Cardiac muscle cell (in vitro differentiated cells and primary cell): ENCODE data around the gene COL23A1. TPM values are rescaled to one million over a fixed set of nuclear protein-coding genes. Genes with fewer than 3 reads are reported as not detected.
A peak's percentile ranks its signal among the peaks of the same experiment; 100 is the strongest.

Source experiments
- DNase-seq, 2 donors: peaks; one replicate each; pipeline versions ENCODE4 v3.0.0 to v3.0.0-alpha.2; 2010 to 2017; ENCODE audit warnings: low read depth in 1 of 2, low spot score in 1 of 2
- H3K27ac ChIP-seq: fragments of 200-600 bp; sonication (generic); 2 replicates; pipeline ENCODE4 v1.5.1; 2016
- H3K27me3 ChIP-seq: fragments of 200-600 bp; sonication (generic); 2 replicates; pipeline ENCODE4 v1.6.0; 2016; ENCODE audit warnings: control low read depth
- H3K36me3 ChIP-seq: fragments of 200-600 bp; sonication (generic); 2 replicates; pipeline ENCODE4 v1.5.1; 2016; ENCODE audit warnings: control low read depth
- H3K4me1 ChIP-seq: fragments of 200-600 bp; sonication (generic); 2 replicates; pipeline ENCODE4 v1.8.1; 2017; ENCODE audit warnings: low read depth, mild to moderate bottlenecking, mixed run types
- H3K4me3 ChIP-seq: fragments of 200-600 bp; sonication (generic); 2 replicates; pipeline ENCODE4 v1.5.1; 2016; ENCODE audit warnings: mild to moderate bottlenecking
- H3K9me3 ChIP-seq: fragments of 200-600 bp; sonication (generic); 2 replicates; pipeline ENCODE4 v1.5.1; 2017; ENCODE audit warnings: low read depth, mild to moderate bottlenecking, control low read depth
- polyA plus RNA-seq: library from polyadenylated mRNA; unstranded; fragments of >200 nt; fragmentation: Nextera tagmentation; extraction: Ambion mirVana; gene quantifications from 2 replicates; pipeline ENCODE4 v1.2.1, GENCODE V29; 2016
- total RNA-seq: library from RNA; depleted of rRNA; stranded (reverse); fragments of >200 nt; gene quantifications from 2 replicates; pipeline ENCODE4 v1.2.3, GENCODE V29; 2016
- TF ChIP-seq, protein P1 (sequence below): IDR thresholded peaks from 2 replicates; pipeline ENCODE4 v1.5.1; 2012; ENCODE audit warnings: low read depth, mild to moderate bottlenecking, low read length

Gene COL23A1
- total and polyA plus RNA-seq, 2 experiments from 2014 or later = 28.9 to 43.0 TPM

DNA sequence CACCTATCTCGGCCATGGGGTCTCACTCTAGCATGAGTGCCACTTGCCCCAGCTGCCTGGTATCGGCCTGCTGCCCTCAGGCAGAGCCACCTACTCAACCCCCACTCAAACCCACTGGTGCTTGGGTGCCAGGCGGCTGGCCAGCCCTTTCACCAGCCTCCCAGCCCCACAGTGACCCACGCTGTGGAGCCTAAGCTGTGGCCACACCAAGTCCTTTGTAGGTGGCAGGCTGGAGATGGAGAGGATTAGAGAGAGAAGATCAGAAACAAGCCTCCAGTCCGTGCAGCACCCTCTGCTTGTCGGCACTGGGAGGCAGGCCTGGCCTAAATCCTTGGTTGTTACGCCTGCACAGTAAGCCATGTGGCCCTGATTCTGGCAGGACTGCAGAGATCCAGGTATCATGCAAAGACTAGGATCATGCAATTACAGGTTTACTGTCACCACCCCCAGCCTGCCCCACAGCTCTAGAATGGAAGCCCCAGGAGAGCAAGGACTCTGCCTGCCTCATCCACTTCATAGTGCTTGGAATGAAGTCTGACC, 171.7 kb downstream of the COL23A1 start:
- Histone ChIP-seq H3K4me3 (no peak overlapping the region), H3K27ac (peak overlapping the region; percentile 27), H3K27me3 (no peaks in the 10 kb centered on the region), H3K9me3 (no peaks in the 10 kb centered on the region), H3K4me1 (peaks cover 31% of the 10 kb centered on the region), H3K36me3 (no peaks in the 10 kb centered on the region)
- DNase-seq = no peak
- TF ChIP-seq, protein P1, sequence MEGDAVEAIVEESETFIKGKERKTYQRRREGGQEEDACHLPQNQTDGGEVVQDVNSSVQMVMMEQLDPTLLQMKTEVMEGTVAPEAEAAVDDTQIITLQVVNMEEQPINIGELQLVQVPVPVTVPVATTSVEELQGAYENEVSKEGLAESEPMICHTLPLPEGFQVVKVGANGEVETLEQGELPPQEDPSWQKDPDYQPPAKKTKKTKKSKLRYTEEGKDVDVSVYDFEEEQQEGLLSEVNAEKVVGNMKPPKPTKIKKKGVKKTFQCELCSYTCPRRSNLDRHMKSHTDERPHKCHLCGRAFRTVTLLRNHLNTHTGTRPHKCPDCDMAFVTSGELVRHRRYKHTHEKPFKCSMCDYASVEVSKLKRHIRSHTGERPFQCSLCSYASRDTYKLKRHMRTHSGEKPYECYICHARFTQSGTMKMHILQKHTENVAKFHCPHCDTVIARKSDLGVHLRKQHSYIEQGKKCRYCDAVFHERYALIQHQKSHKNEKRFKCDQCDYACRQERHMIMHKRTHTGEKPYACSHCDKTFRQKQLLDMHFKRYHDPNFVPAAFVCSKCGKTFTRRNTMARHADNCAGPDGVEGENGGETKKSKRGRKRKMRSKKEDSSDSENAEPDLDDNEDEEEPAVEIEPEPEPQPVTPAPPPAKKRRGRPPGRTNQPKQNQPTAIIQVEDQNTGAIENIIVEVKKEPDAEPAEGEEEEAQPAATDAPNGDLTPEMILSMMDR = no peak

DNA sequence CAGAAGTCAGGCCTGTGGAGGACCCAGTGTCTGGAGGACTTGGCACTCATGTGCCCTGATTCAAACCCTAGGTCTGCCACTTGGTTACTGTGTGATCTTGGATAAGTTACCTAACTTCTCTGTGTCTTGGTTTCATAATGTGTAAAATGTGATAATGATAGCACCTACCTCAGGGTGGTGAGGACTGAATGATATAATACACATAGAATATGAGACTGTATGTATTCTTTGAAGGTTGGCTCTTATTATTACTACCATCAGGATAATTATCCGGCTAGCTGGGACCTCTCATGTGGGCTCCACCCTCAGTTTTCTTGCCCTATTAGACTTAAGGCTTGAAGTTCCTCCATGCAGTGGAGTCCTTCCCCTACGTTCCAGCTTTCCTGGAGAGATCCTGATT, 172.2 kb downstream of the COL23A1 start:
- TF ChIP-seq, protein P1 = no peak
- peaks cover 34% of the 10 kb centered on the region for H3K4me1 ChIP-seq
- H3K4me3 ChIP-seq = no peak overlapping the region
- H3K27me3 ChIP-seq = no peaks in the 10 kb centered on the region
- no peaks in the 10 kb centered on the region for H3K9me3 ChIP-seq
- no peak overlapping the region for H3K27ac ChIP-seq
- no peaks in the 10 kb centered on the region for H3K36me3 ChIP-seq
- DNase-seq = no peak

DNA sequence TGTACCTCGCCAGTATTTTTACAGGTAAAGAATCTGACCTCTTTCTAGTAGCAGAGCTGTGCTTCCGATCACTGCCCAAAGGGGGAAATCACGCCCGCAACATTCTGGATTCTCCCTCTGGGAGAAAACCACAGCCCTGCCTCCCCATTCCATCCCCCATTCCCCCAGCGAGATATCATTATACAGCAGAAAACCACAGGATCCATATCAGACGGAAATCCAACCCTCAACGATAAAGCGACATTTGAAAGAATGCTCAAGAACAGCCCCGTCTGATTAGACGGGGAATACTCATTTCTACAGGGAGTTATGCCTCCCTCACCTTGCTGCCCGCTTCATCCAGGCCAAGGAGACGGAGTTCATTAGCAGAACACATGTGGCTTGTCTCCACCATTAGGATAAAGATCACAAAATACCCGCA, 172.8 kb downstream of the COL23A1 start:
- Histone ChIP-seq H3K36me3 (no peaks in the 10 kb centered on the region), H3K27me3 (no peaks in the 10 kb centered on the region), H3K9me3 (no peaks in the 10 kb centered on the region), H3K27ac (no peak overlapping the region), H3K4me3 (no peak overlapping the region), H3K4me1 (peaks cover 30% of the 10 kb centered on the region)
- TF ChIP-seq, protein P1 = peak; percentile 42
- DNase-seq = peak in 1 of 2 donors; percentile 53

DNA sequence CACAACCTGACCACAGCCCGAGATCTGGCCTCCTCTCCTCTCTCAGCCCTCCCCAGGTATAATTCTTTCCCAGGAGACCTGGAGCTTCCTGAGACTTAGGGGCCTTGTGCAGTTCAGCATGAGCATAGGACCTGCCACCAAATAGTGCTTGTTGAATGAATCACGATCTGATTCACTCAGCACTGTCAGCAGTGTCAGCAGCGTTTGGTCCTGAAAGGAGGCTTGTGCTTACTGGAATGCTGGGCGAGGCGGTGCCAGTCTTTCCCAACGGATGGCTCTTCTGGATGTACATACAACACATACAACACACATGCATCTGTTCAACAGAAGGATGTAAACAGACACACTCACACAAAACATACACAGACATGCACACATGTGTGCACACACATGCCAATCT, 173.3 kb downstream of the COL23A1 start:
- H3K27ac ChIP-seq = no peak overlapping the region
- no peaks in the 10 kb centered on the region for H3K9me3 ChIP-seq
- H3K36me3 ChIP-seq = no peaks in the 10 kb centered on the region
- peak in 1 of 2 donors; percentile 53 for DNase-seq
- TF ChIP-seq, protein P1 = no peak
- H3K27me3 ChIP-seq = no peaks in the 10 kb centered on the region
- H3K4me1 ChIP-seq = peaks cover 25% of the 10 kb centered on the region
- no peak overlapping the region for H3K4me3 ChIP-seq

DNA sequence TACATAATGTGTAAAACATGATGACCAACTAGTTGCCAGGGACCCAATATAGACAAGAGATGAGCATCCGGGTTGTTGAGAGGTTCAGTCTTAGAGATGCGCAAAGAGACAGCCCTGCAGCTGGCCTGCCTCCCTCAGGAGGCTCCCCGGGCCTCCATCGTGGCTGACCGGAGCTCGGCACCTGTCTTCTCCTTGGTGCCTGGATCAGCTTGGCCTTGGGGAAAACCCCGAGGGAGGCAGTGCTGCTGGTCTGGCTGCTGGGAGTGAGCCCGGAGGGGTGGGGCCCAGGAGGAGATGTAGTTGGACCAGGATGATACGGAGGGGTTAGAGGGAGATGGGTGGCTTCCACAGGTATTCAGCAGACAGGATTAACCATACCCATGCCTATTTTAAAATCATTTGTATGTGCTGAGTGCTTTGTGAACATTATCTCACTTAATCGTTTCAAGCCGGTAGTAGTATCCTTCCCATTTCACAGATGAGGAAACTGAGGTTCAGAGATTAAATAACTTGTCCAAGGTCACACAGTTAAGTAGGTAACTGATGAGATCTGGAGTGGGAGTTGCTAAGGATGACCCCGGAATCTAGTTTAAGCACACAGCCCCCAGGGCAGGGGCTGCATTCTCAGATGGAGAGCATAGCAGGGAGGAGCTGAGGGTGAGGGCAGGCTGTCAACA, 173.8 kb downstream of the COL23A1 start:
- Histone ChIP-seq H3K4me1 (peaks cover 19% of the 10 kb centered on the region), H3K36me3 (no peaks in the 10 kb centered on the region), H3K4me3 (no peak overlapping the region), H3K27me3 (no peaks in the 10 kb centered on the region), H3K9me3 (no peaks in the 10 kb centered on the region), H3K27ac (no peak overlapping the region)
- no peak for DNase-seq
- TF ChIP-seq, protein P1 = no peak
